Ramos (cell line): ENCODE data around the gene HS3ST3B1.

Source experiments
- in situ Hi-C: fragments of 300-500 bp; cut with MboI; formaldehyde crosslinking; loops from one replicate; pipeline ENCODE4 v1.14.3; 2022; ENCODE audit warnings: low sequenced_read_pairs; ENCODE audit not compliant: unreplicated experiment

Gene HS3ST3B1

GRCh38 chr17:14318109-14318917 lies 17.4 kb downstream of the HS3ST3B1 start:
- in situ Hi-C loops, result loop anchor here (25.0 kb wide), 1 partner anchor 731 kb away; no protein-coding TSS in a partner anchor

- in situ Hi-C loops, result loop anchor here (25.0 kb wide), 1 partner anchor 732 kb away; no protein-coding TSS in a partner anchor
These were observed 18.0 kb downstream of the HS3ST3B1 start for GRCh38 chr17:14318918-14319205.

- in situ Hi-C loops, result loop anchor here (25.0 kb wide), 1 partner anchor 733 kb away; no protein-coding TSS in a partner anchor
These were observed 19.2 kb downstream of the HS3ST3B1 start for GRCh38 chr17:14320098-14320497.

GRCh38 chr17:14320734-14321475 lies 20.0 kb downstream of the HS3ST3B1 start:
- in situ Hi-C loops, result loop anchor here (25.0 kb wide), 1 partner anchor 734 kb away; no protein-coding TSS in a partner anchor

GRCh38 chr17:14321476-14321949 lies 20.6 kb downstream of the HS3ST3B1 start:
- in situ Hi-C loops, result loop anchor here (25.0 kb wide), 1 partner anchor 734 kb away; no protein-coding TSS in a partner anchor

GRCh38 chr17:14321980-14322776 lies 21.3 kb downstream of the HS3ST3B1 start:
- in situ Hi-C loops, result loop anchor here (25.0 kb wide), 1 partner anchor 735 kb away; no protein-coding TSS in a partner anchor

- in situ Hi-C loops, result loop anchor here (25.0 kb wide), 1 partner anchor 736 kb away; no protein-coding TSS in a partner anchor
These were observed 22.7 kb downstream of the HS3ST3B1 start for GRCh38 chr17:14323522-14323981.

GRCh38 chr17:14325618-14326167 lies 24.8 kb downstream of the HS3ST3B1 start:
- in situ Hi-C loops, result no loop called here

- in situ Hi-C loops, result no loop called here
These were observed 29.1 kb downstream of the HS3ST3B1 start for GRCh38 chr17:14329900-14330491.

GRCh38 chr17:14330492-14330962 lies 29.6 kb downstream of the HS3ST3B1 start:
- in situ Hi-C loops, result no loop called here

- in situ Hi-C loops, result no loop called here
These were observed 30.5 kb downstream of the HS3ST3B1 start for GRCh38 chr17:14331225-14331981.

- in situ Hi-C loops, result no loop called here
These were observed 31.1 kb downstream of the HS3ST3B1 start for GRCh38 chr17:14331982-14332298.

GRCh38 chr17:14332331-14332730 lies 31.4 kb downstream of the HS3ST3B1 start:
- in situ Hi-C loops, result no loop called here

- in situ Hi-C loops, result no loop called here
These were observed 32.6 kb downstream of the HS3ST3B1 start for GRCh38 chr17:14333506-14333905.

GRCh38 chr17:14334276-14334840 lies 33.5 kb downstream of the HS3ST3B1 start:
- in situ Hi-C loops, result no loop called here

- in situ Hi-C loops, result no loop called here
These were observed 34.0 kb downstream of the HS3ST3B1 start for GRCh38 chr17:14334919-14335318.

- in situ Hi-C loops, result no loop called here
These were observed 35.5 kb downstream of the HS3ST3B1 start for GRCh38 chr17:14336418-14336817.

- in situ Hi-C loops, result no loop called here
These were observed 36.8 kb downstream of the HS3ST3B1 start for GRCh38 chr17:14337596-14338079.
